Measurements from ENCODE around the gene ATF7IP2.

ATF7IP2 gene

GRCh38 chr16:10531582-10531981 is 145.7 kb downstream of the ATF7IP2 start:
- no peak overlapping the region for H3K4me3 ChIP-seq (replicated peaks; ENCODE audit: low read depth, low read length)
- TF ChIP-seq CTCF (IDR thresholded peaks at IDR 0.05; ENCODE audit: low read length, missing control alignments): no peak
- DNase-seq (ENCODE audit: low read depth): no peak

All from fibroblast of pulmonary artery (primary cell).